Ascending aorta (tissue), 2 donors: ENCODE data around the gene ABT1. TPM values are rescaled to one million over a fixed set of nuclear protein-coding genes. Genes with fewer than 3 reads are reported as not detected.
A peak's percentile ranks its signal among the peaks of the same experiment; 100 is the strongest.
"Not testable (repeated sequence)": the region's sequence is repeated elsewhere in the genome, so short reads cannot be mapped to it uniquely, and the experiment has no call there.

Source experiments
- DNase-seq, 2 donors: peaks; one replicate each; pipeline ENCODE4 v3.0.0-alpha.2; 2019; ENCODE audit warnings: low spot score in 2 of 2
- H3K27ac ChIP-seq, 2 donors: fragments of 200-600 bp; sonication (generic); one replicate each; pipeline ENCODE4 v1.5.1; 2016 to 2017; ENCODE audit warnings: mild to moderate bottlenecking in 1 of 2
- H3K27me3 ChIP-seq: fragments of 200-600 bp; sonication (generic); one replicate; pipeline ENCODE4 v1.5.1; 2017
- H3K36me3 ChIP-seq, 2 donors: fragments of 200-600 bp; sonication (generic); one replicate each; pipeline ENCODE4 v1.5.1; 2016
- H3K4me1 ChIP-seq, 2 donors: fragments of 200-600 bp; sonication (generic); one replicate each; pipeline ENCODE4 v1.5.1; 2016 to 2017; ENCODE audit warnings: mild to moderate bottlenecking in 1 of 2
- H3K4me3 ChIP-seq, 2 donors: fragments of 200-600 bp; sonication (generic); one replicate each; pipeline ENCODE4 v1.5.1; 2016 to 2017; ENCODE audit warnings: mild to moderate bottlenecking in 1 of 2
- H3K9me3 ChIP-seq, 2 donors: fragments of 200-600 bp; sonication (generic); one replicate each; pipeline ENCODE4 v1.5.1; 2016
- intact Hi-C: fragments of 100-400 bp; cut with DNase I; formaldehyde crosslinking; loops from one replicate; pipeline ENCODE4 v1.15.1; 2023
- total RNA-seq: library from RNA; depleted of rRNA; stranded (reverse); fragments of >200 nt; gene quantifications from one replicate; pipeline ENCODE4 v1.1.0, GENCODE V29; 2016
- TF ChIP-seq, protein P1 (sequence below), 3 experiments: fragments of 200-600 bp in 2 of 3; fragments of 450-650 bp in 1 of 3; sonication (generic) in 2 of 3; IDR thresholded peaks; one replicate each; pipeline ENCODE4 v1.5.1; 2016 to 2019; ENCODE audit warnings: antibody characterized with exemption in 3 of 3, mild to moderate bottlenecking in 1 of 3, moderate library complexity in 1 of 3

Gene ABT1
- total RNA-seq, result 20.1 TPM

- Histone ChIP-seq H3K4me1 (peaks cover 4 to 6% of the 10 kb centered on the region in 2 donors), H3K9me3 (no peaks in the 10 kb centered on the region), H3K4me3 (peak within 1 kb of the TSS; percentile 72 to 91), H3K36me3 (peaks cover 20 to 21% of the 10 kb centered on the region in 2 donors), H3K27ac (peak within 1 kb of the TSS; percentile 86 to 91), H3K27me3 (peaks cover 18% of the 10 kb centered on the region)
- TF ChIP-seq, protein P1, sequence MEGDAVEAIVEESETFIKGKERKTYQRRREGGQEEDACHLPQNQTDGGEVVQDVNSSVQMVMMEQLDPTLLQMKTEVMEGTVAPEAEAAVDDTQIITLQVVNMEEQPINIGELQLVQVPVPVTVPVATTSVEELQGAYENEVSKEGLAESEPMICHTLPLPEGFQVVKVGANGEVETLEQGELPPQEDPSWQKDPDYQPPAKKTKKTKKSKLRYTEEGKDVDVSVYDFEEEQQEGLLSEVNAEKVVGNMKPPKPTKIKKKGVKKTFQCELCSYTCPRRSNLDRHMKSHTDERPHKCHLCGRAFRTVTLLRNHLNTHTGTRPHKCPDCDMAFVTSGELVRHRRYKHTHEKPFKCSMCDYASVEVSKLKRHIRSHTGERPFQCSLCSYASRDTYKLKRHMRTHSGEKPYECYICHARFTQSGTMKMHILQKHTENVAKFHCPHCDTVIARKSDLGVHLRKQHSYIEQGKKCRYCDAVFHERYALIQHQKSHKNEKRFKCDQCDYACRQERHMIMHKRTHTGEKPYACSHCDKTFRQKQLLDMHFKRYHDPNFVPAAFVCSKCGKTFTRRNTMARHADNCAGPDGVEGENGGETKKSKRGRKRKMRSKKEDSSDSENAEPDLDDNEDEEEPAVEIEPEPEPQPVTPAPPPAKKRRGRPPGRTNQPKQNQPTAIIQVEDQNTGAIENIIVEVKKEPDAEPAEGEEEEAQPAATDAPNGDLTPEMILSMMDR (IDR thresholded peaks at IDR 0.05), result no peak
- intact Hi-C loops, result loop anchor here (2.0 to 10.0 kb wide), 7 partner anchors 62 to 1268 kb away; partner anchors contain the start of genes ZNF184 and ZNF322
- DNase-seq, result peak; percentile 92 to 99
Observed at GRCh38 chr6:26596579-26597388, at the start of gene ABT1. Gene ABT1, plus strand, starts transcription at chr6:26596953. Its CDS starts 30 bp downstream, at chr6:26596983.

DNA sequence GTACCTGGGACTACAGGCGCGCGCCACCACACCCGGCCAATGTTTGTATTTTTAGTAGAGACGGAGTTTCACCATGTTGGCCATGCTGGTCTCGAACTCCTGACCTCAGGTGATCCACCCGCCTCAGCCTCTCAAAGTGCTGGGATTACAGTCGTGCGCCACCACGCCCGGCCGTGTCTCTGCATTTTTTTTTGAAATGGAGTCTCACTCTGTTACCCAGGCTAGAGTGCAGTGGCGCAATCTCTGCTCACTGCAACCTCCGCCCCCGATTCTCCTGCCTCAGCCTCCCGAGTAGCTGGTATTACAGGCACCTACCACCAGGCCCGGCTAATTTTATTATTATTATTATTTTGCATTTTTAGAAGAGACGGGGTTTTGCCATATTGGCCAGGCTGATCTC lies 49.4 kb upstream of the ABT1 start:
- H3K36me3 ChIP-seq, result peaks cover 13 to 16% of the 10 kb centered on the region in 2 donors
- H3K27me3 ChIP-seq, DNase-seq, H3K27ac ChIP-seq, H3K4me1 ChIP-seq, H3K4me3 ChIP-seq, intact Hi-C loops, H3K9me3 ChIP-seq: not testable (repeated sequence)

DNA sequence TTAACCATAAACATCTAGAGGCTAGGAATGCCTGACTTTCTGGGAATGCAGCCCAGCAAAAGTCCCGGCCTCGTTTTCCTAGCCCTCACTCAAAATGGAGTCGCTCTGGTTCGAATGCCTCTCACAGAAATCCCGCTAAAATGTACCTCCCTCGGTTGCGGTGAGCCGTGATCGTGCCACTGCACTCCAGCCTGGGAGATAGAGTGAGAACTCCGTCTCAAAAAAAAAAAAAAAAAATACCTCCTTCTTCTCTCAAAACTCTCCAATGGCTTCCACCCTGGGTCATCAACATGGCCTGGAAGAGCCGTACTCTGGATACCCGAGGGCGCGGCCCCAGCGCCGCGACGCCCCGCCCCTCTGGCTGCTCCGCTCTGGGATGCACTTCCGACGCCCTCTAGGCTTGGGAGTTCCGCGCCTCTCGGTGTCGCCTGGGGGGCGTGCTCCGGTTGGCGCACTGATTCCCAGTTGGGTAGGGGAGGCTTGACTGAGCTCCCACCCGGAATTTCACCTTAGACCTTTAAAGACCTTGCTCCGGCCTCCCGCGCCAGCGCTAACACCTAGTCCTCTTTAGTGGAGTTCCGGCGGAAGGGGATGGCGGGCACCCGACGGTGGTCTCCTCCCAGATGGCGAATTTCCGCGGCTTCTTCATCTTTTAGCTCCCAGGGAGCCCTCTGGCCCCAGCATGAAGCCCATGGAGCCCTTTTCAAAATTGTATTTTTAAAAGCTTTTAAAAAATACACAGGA lies 46.3 kb upstream of the ABT1 start:
- peaks cover 3 to 7% of the 10 kb centered on the region in 2 donors for H3K36me3 ChIP-seq
- no peaks in the 10 kb centered on the region for H3K27me3 ChIP-seq
- intact Hi-C loops, result loop anchor here (10.0 kb wide), 2 partner anchors 526 to 924 kb away; partner anchors contain the start of gene ZNF184
- peak overlapping the region; percentile 61 to 74 for H3K4me3 ChIP-seq
- DNase-seq, result peak in 1 of 2 donors; percentile 82
- H3K4me1 ChIP-seq, result peaks cover 0 to 4% of the 10 kb centered on the region in 2 donors
- TF ChIP-seq, protein P1 (IDR thresholded peaks at IDR 0.05), result no peak
- H3K27ac ChIP-seq, result peak overlapping the region in 1 of 2 donors; percentile 68
- no peaks in the 10 kb centered on the region for H3K9me3 ChIP-seq

DNA sequence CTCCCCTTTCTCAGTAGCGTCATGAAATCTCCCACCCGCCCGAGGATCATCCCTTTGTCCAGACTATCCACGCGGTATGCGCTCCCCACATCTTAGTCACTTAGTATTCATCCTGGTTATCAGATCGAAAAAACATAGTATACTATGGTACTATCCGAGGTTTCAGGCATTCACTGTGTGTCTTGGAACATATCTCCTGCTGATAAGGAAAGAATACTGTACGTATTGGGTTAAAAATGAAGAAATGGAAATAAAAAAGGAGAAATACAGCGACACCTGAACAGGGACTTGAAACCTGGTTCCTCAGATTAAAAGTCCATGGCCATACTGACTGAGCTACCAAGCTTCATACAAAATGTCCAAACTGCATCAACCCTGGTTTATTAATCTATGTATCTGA lies 44.5 kb upstream of the ABT1 start:
- Histone ChIP-seq H3K27me3 (no peaks in the 10 kb centered on the region), H3K4me1 (peaks cover 0 to 4% of the 10 kb centered on the region in 2 donors), H3K27ac (peak overlapping the region; percentile 56 to 75), H3K4me3 (no peak overlapping the region), H3K36me3 (no peaks in the 10 kb centered on the region), H3K9me3 (no peaks in the 10 kb centered on the region)
- TF ChIP-seq, protein P1 (IDR thresholded peaks at IDR 0.05), result no peak
- intact Hi-C loops, result loop anchor here (10.0 kb wide), 2 partner anchors 527 to 923 kb away; partner anchors contain the start of gene ZNF184
- no peak for DNase-seq

DNA sequence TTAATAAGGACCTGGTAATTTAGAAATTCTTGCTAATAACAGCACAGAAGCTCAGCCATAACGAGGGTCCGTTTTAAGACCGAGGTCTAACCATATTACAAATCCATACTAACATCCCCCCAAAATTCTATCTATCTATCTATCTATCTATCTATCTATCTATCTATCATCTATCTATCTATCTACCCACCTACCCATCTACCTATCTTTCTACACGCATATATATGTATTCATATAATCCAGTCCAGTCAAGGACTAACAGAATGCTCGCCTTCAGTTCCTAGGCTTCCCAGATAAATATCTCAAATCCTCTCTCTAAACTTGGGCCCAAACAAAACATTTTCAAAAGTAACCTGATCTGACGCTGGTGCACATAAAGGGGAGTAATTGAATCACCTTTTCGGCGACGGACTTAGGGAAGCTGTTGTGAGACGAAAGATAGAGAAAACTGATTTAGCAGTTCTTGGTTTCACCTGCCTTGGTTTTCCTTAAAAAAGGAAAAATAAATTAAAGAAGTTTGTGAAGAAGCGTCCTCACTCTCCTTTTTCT lies 44.0 kb upstream of the ABT1 start:
- Histone ChIP-seq H3K4me1 (peaks cover 0 to 4% of the 10 kb centered on the region in 2 donors), H3K27me3 (no peaks in the 10 kb centered on the region), H3K36me3 (no peaks in the 10 kb centered on the region), H3K9me3 (no peaks in the 10 kb centered on the region), H3K27ac (peak overlapping the region; percentile 56 to 75), H3K4me3 (peak overlapping the region; percentile 31 to 59)
- DNase-seq, result no peak
- TF ChIP-seq, protein P1 (IDR thresholded peaks at IDR 0.05), result no peak
- intact Hi-C loops, result loop anchor here (1.0 to 10.0 kb wide), 3 partner anchors 14 to 922 kb away; partner anchors contain the start of genes HMGN4 and ZNF184
